ENCODE data around the gene SNX22.

SNX22 gene

GRCh38 chr15:64158363-64159134 is 7.0 kb downstream of the SNX22 start:
- no peaks in the 10 kb centered on the region for H3K9me3 Mint-ChIP-seq
- peaks cover 61% of the 10 kb centered on the region for H3K36me3 Mint-ChIP-seq
- no peaks in the 10 kb centered on the region for H3K27me3 Mint-ChIP-seq
- no peak for ATAC-seq
- H3K27ac Mint-ChIP-seq, result peak overlapping the region; percentile 53
- H3K4me3 Mint-ChIP-seq, result peak overlapping the region; percentile 36
- peaks cover 74% of the 10 kb centered on the region for H3K4me1 Mint-ChIP-seq

GRCh38 chr15:64161688-64162477 is 10.4 kb downstream of the SNX22 start:
- Mint-ChIP-seq H3K4me1 (peaks cover 65% of the 10 kb centered on the region), H3K9me3 (no peaks in the 10 kb centered on the region), H3K27me3 (no peaks in the 10 kb centered on the region), H3K27ac (peak overlapping the region; percentile 91), H3K4me3 (peak overlapping the region; percentile 96), H3K36me3 (peaks cover 37% of the 10 kb centered on the region)
- ATAC-seq, result no peak

GRCh38 chr15:64162478-64162868 is 10.9 kb downstream of the SNX22 start:
- peaks cover 31% of the 10 kb centered on the region for H3K36me3 Mint-ChIP-seq
- peak overlapping the region; percentile 91 for H3K27ac Mint-ChIP-seq
- peaks cover 60% of the 10 kb centered on the region for H3K4me1 Mint-ChIP-seq
- H3K27me3 Mint-ChIP-seq, result no peaks in the 10 kb centered on the region
- no peaks in the 10 kb centered on the region for H3K9me3 Mint-ChIP-seq
- ATAC-seq, result peak; percentile 51
- peak overlapping the region; percentile 96 for H3K4me3 Mint-ChIP-seq

- Mint-ChIP-seq H3K36me3 (peaks cover 27% of the 10 kb centered on the region), H3K27me3 (no peaks in the 10 kb centered on the region), H3K4me1 (peaks cover 55% of the 10 kb centered on the region), H3K27ac (peak within 1 kb of the TSS; percentile 91), H3K4me3 (peak within 1 kb of the TSS; percentile 96), H3K9me3 (no peaks in the 10 kb centered on the region)
- peak; percentile 98 for ATAC-seq
Observed at GRCh38 chr15:64162869-64163658, 11.5 kb downstream of the SNX22 start, which contains the start of gene PPIB. PPIB (minus strand) TSS chr15:64163022; CDS start chr15:64162986, 36 bp downstream.

- H3K9me3 Mint-ChIP-seq, result no peaks in the 10 kb centered on the region
- ATAC-seq, result peak; percentile 21
- peaks cover 47% of the 10 kb centered on the region for H3K4me1 Mint-ChIP-seq
- peaks cover 20% of the 10 kb centered on the region for H3K36me3 Mint-ChIP-seq
- peak overlapping the region; percentile 87 for H3K4me3 Mint-ChIP-seq
- H3K27ac Mint-ChIP-seq, result peak overlapping the region; percentile 91
- no peaks in the 10 kb centered on the region for H3K27me3 Mint-ChIP-seq
Observed at GRCh38 chr15:64163659-64164362, 12.3 kb downstream of the SNX22 start.

GRCh38 chr15:64164436-64164835 is 12.9 kb downstream of the SNX22 start:
- ATAC-seq, result no peak
- Mint-ChIP-seq H3K4me1 (peaks cover 41% of the 10 kb centered on the region), H3K27ac (peak overlapping the region; percentile 91), H3K9me3 (no peaks in the 10 kb centered on the region), H3K36me3 (peaks cover 15% of the 10 kb centered on the region), H3K4me3 (peak overlapping the region; percentile 87), H3K27me3 (no peaks in the 10 kb centered on the region)

- Mint-ChIP-seq H3K27me3 (no peaks in the 10 kb centered on the region), H3K9me3 (no peaks in the 10 kb centered on the region), H3K36me3 (peaks cover 13% of the 10 kb centered on the region), H3K27ac (no peak overlapping the region), H3K4me3 (no peak overlapping the region), H3K4me1 (peaks cover 32% of the 10 kb centered on the region)
- no peak for ATAC-seq
Observed at GRCh38 chr15:64166102-64166890, 14.8 kb downstream of the SNX22 start.

GRCh38 chr15:64180235-64180824 is 28.8 kb downstream of the SNX22 start:
- Mint-ChIP-seq H3K36me3 (peaks cover 11% of the 10 kb centered on the region), H3K4me3 (peak overlapping the region; percentile 52)

GRCh38 chr15:64182859-64183370 is 31.4 kb downstream of the SNX22 start:
- Mint-ChIP-seq H3K27me3 (no peaks in the 10 kb centered on the region), H3K4me3 (no peak overlapping the region), H3K9me3 (no peaks in the 10 kb centered on the region), H3K36me3 (no peaks in the 10 kb centered on the region), H3K4me1 (peaks cover 20% of the 10 kb centered on the region), H3K27ac (no peak overlapping the region)
- ATAC-seq, result no peak

More at GRCh38 chr15:64180235-64180824, 28.8 kb downstream of the SNX22 start:
- H3K27me3 Mint-ChIP-seq, result no peaks in the 10 kb centered on the region
- ATAC-seq, result peak; percentile 98
- peak overlapping the region; percentile 68 for H3K27ac Mint-ChIP-seq
- H3K9me3 Mint-ChIP-seq, result no peaks in the 10 kb centered on the region
- H3K4me1 Mint-ChIP-seq, result peaks cover 20% of the 10 kb centered on the region

GRCh38 chr15:64185146-64185911 is 33.8 kb downstream of the SNX22 start:
- Mint-ChIP-seq H3K9me3 (no peaks in the 10 kb centered on the region), H3K36me3 (peaks cover 6% of the 10 kb centered on the region), H3K4me1 (peaks cover 10% of the 10 kb centered on the region), H3K4me3 (no peak overlapping the region), H3K27ac (no peak overlapping the region), H3K27me3 (no peaks in the 10 kb centered on the region)
- ATAC-seq, result no peak

- no peak for ATAC-seq
- Mint-ChIP-seq H3K4me1 (no peaks in the 10 kb centered on the region), H3K9me3 (no peaks in the 10 kb centered on the region), H3K27me3 (no peaks in the 10 kb centered on the region), H3K4me3 (no peak overlapping the region), H3K27ac (no peak overlapping the region), H3K36me3 (peaks cover 6% of the 10 kb centered on the region)
Observed at GRCh38 chr15:64187396-64188191, 36.1 kb downstream of the SNX22 start.
